Measurements from ENCODE around the gene NUDT8.

NUDT8 gene

GRCh38 chr11:67629386-67630227, at the start of gene NUDT8:
Gene NUDT8, minus strand, starts transcription at chr11:67629937. Its CDS starts 26 bp downstream, at chr11:67629911.
- ATAC-seq (ENCODE audit: low read depth): peak; percentile 64
- TF ChIP-seq CTCF (IDR thresholded peaks at IDR 0.05; ENCODE audit: poor library complexity, severe bottlenecking): peak; percentile 88
- Histone ChIP-seq H3K9me3 (ENCODE audit: severe bottlenecking) (no peaks in the 10 kb centered on the region), H3K4me3 (ENCODE audit: severe bottlenecking) (peak within 1 kb of the TSS; percentile 47), H3K4me1 (ENCODE audit: insufficient read depth, poor library complexity, severe bottlenecking) (no peaks in the 10 kb centered on the region), H3K27ac (ENCODE audit: poor library complexity, severe bottlenecking) (peak within 1 kb of the TSS; percentile 45), H3K27me3 (ENCODE audit: insufficient read depth, poor library complexity, severe bottlenecking) (no peaks in the 10 kb centered on the region), H3K36me3 (ENCODE audit: low read depth) (no peaks in the 10 kb centered on the region)
- peak; percentile 73 for DNase-seq (ENCODE audit: low spot score)

- DNase-seq (ENCODE audit: low spot score) (no peak), ATAC-seq (ENCODE audit: low read depth) (no peak)
- Histone ChIP-seq H3K36me3 (ENCODE audit: low read depth) (no peaks in the 10 kb centered on the region), H3K4me3 (ENCODE audit: severe bottlenecking) (no peak overlapping the region), H3K27ac (ENCODE audit: poor library complexity, severe bottlenecking) (no peak overlapping the region), H3K4me1 (ENCODE audit: insufficient read depth, poor library complexity, severe bottlenecking) (peaks cover 8% of the 10 kb centered on the region), H3K9me3 (ENCODE audit: severe bottlenecking) (no peaks in the 10 kb centered on the region), H3K27me3 (ENCODE audit: insufficient read depth, poor library complexity, severe bottlenecking) (no peaks in the 10 kb centered on the region)
- no peak for TF ChIP-seq CTCF (IDR thresholded peaks at IDR 0.05; ENCODE audit: poor library complexity, severe bottlenecking)
These were observed 45.5 kb upstream of the NUDT8 start for GRCh38 chr11:67675058-67675747.

GRCh38 chr11:67674442-67674871, 44.7 kb upstream of the NUDT8 start, which contains the start of gene ALDH3B2:
Gene ALDH3B2, minus strand, starts transcription at chr11:67674623. Its CDS starts 7,688 bp downstream, at chr11:67666935.
- Histone ChIP-seq H3K4me3 (ENCODE audit: severe bottlenecking) (no peak within 1 kb of the TSS), H3K4me1 (ENCODE audit: insufficient read depth, poor library complexity, severe bottlenecking) (peaks cover 8% of the 10 kb centered on the region), H3K9me3 (ENCODE audit: severe bottlenecking) (no peaks in the 10 kb centered on the region), H3K27ac (ENCODE audit: poor library complexity, severe bottlenecking) (no peak within 1 kb of the TSS), H3K27me3 (ENCODE audit: insufficient read depth, poor library complexity, severe bottlenecking) (no peaks in the 10 kb centered on the region), H3K36me3 (ENCODE audit: low read depth) (no peaks in the 10 kb centered on the region)
- ATAC-seq (ENCODE audit: low read depth): peak; percentile 91
- TF ChIP-seq CTCF (IDR thresholded peaks at IDR 0.05; ENCODE audit: poor library complexity, severe bottlenecking): no peak
- DNase-seq (ENCODE audit: low spot score): peak; percentile 80

GRCh38 chr11:67673902-67674301, 44.2 kb upstream of the NUDT8 start:
- no peak overlapping the region for H3K27ac ChIP-seq (ENCODE audit: poor library complexity, severe bottlenecking)

More at GRCh38 chr11:67673902-67674301, 44.2 kb upstream of the NUDT8 start:
- Histone ChIP-seq H3K9me3 (ENCODE audit: severe bottlenecking) (no peaks in the 10 kb centered on the region), H3K4me1 (ENCODE audit: insufficient read depth, poor library complexity, severe bottlenecking) (peaks cover 8% of the 10 kb centered on the region), H3K27me3 (ENCODE audit: insufficient read depth, poor library complexity, severe bottlenecking) (no peaks in the 10 kb centered on the region), H3K4me3 (ENCODE audit: severe bottlenecking) (no peak overlapping the region), H3K36me3 (ENCODE audit: low read depth) (no peaks in the 10 kb centered on the region)
- no peak for TF ChIP-seq CTCF (IDR thresholded peaks at IDR 0.05; ENCODE audit: poor library complexity, severe bottlenecking)
- DNase-seq (ENCODE audit: low spot score) (no peak), ATAC-seq (ENCODE audit: low read depth) (no peak)
